A549 (cell line): ENCODE data around the gene ZXDC.

Source experiments
- CTCF ChIP-seq: fragments of >200 bp; sonication (Bioruptor Twin); formaldehyde crosslinking; IDR thresholded peaks from 3 replicates; pipeline ENCODE4 v1.5.1; 2016
- MAX ChIP-seq: IDR thresholded peaks from 2 replicates; pipeline ENCODE4 v1.6.1; 2012
- PBX3 ChIP-seq: IDR thresholded peaks from 2 replicates; pipeline ENCODE4 v1.6.1; 2012
- REST ChIP-seq: fragments of 200-600 bp; sonication (generic); IDR thresholded peaks from 2 replicates; pipeline ENCODE4 v1.6.1; 2016; ENCODE audit warnings: antibody characterized with exemption, mild to moderate bottlenecking, moderate library complexity
- TP53 ChIP-seq: fragments of 250-450 bp; sonication (Bioruptor Pico); IDR thresholded peaks from 2 replicates; pipeline ENCODE4 v1.5.0; 2021; ENCODE audit warnings: mild to moderate bottlenecking, moderate library complexity

- TF ChIP-seq CTCF (no peak), TP53 (CRISPR knock-in tag) (no peak), PBX3 (no peak), REST (no peak), MAX (no peak)
Observed at GRCh38 chr3:126450219-126450618, 25.5 kb downstream of the ZXDC start.
